HG03460 (cell line): ENCODE data around the gene MPST.

Experiments used
- ATAC-seq: cut with Tn5 transposase; IDR thresholded peaks from one replicate; pipeline ENCODE4 v1.9.1; 2021; ENCODE audit not compliant: unreplicated experiment

MPST gene

GRCh38 chr22:37075822-37076433 is 56.4 kb downstream of the MPST start:
- ATAC-seq: no peak

DNA sequence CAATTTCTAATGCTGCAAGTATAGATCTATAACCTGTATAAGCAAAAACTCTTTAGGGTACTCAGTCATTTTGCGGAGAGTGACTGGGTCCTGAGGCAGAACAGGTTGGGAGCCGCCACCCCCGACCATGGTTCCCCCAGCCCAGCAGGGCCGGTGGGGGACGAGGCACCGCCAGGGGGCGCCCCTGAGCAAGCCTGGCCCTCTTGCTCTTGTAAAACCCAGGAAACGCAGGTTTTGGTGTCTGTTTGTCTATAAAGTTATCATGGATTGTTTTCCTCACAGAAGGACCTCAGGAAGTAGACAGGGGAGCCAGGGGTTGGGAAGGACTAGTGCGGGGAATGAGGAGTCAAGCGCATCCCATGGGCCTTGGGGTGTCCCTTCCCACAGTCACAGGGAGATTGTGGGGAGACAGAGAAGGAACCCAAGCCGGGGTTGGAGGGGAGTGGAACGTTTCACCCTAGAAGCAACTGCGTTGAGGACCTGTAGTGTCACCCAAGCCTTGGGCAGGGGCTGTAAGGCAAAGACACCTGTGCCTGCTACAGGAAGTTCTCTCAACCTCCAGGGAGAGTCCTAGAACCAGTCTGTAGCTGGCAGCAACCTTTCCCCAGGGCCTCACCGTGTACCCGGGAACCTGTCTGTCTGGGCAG is 58.4 kb downstream of the MPST start:
- no peak for ATAC-seq

GRCh38 chr22:37079158-37079557 is 59.6 kb downstream of the MPST start:
- ATAC-seq: no peak
